ENCODE measurements around the gene MYO5B.
"Not testable (repeated sequence)": the region's sequence is repeated elsewhere in the genome, so short reads cannot be mapped to it uniquely, and the experiment has no call there.

The MYO5B gene

GRCh38 chr18:49813319-49814146 lies 381.4 kb downstream of the MYO5B start, which contains the start of gene ACAA2:
Gene ACAA2, minus strand, starts transcription at chr18:49813533. Its CDS starts 49 bp downstream, at chr18:49813484.
- TF ChIP-seq POLR2A (IDR thresholded peaks at IDR 0.05; ENCODE audit: extremely low read depth, insufficient read length) = peak; percentile 69
- TF ChIP-seq CTCF (IDR thresholded peaks at IDR 0.05; ENCODE audit: low read depth, low read length) = no peak
- no peak for TF ChIP-seq MAX (IDR thresholded peaks at IDR 0.05; ENCODE audit: low read depth, low read length)
- TF ChIP-seq MYC (IDR thresholded peaks at IDR 0.05; ENCODE audit: low read depth, low read length) = peak; percentile 21; the same call in 1 of the 2 replicates
- peak; percentile 88 for DNase-seq (ENCODE audit: low read depth)
- H3K4me3 ChIP-seq (ENCODE audit: low read depth, low read length) = peak within 1 kb of the TSS; percentile 95

- DNase-seq (ENCODE audit: low read depth) = peak; percentile 62
- H3K4me3 ChIP-seq (ENCODE audit: low read depth, low read length) = peak overlapping the region; percentile 95
- no peak for TF ChIP-seq POLR2A (IDR thresholded peaks at IDR 0.05; ENCODE audit: extremely low read depth, insufficient read length)
- TF ChIP-seq CTCF (IDR thresholded peaks at IDR 0.05; ENCODE audit: low read depth, low read length) = no peak
- no peak for TF ChIP-seq MYC (IDR thresholded peaks at IDR 0.05; ENCODE audit: low read depth, low read length)
- TF ChIP-seq MAX (IDR thresholded peaks at IDR 0.05; ENCODE audit: low read depth, low read length) = no peak
Measured at GRCh38 chr18:49813069-49813318, 382.0 kb downstream of the MYO5B start.

GRCh38 chr18:49812286-49813068 lies 382.5 kb downstream of the MYO5B start:
- no peak for TF ChIP-seq MYC (IDR thresholded peaks at IDR 0.05; ENCODE audit: low read depth, low read length)
- TF ChIP-seq POLR2A (IDR thresholded peaks at IDR 0.05; ENCODE audit: extremely low read depth, insufficient read length) = no peak
- TF ChIP-seq MAX (IDR thresholded peaks at IDR 0.05; ENCODE audit: low read depth, low read length) = no peak
- TF ChIP-seq CTCF (IDR thresholded peaks at IDR 0.05; ENCODE audit: low read depth, low read length) = no peak
- peak overlapping the region; percentile 95 for H3K4me3 ChIP-seq (ENCODE audit: low read depth, low read length)
- no peak for DNase-seq (ENCODE audit: low read depth)

- DNase-seq (ENCODE audit: low read depth) = no peak
- TF ChIP-seq CTCF (IDR thresholded peaks at IDR 0.05; ENCODE audit: low read depth, low read length) (no peak), MYC (IDR thresholded peaks at IDR 0.05; ENCODE audit: low read depth, low read length) (no peak), MAX (IDR thresholded peaks at IDR 0.05; ENCODE audit: low read depth, low read length) (no peak), POLR2A (IDR thresholded peaks at IDR 0.05; ENCODE audit: extremely low read depth, insufficient read length) (no peak)
- peak overlapping the region; percentile 18 for H3K4me3 ChIP-seq (ENCODE audit: low read depth, low read length)
Measured at GRCh38 chr18:49811151-49811938, 383.6 kb downstream of the MYO5B start.

- H3K4me3 ChIP-seq (ENCODE audit: low read depth, low read length); DNase-seq (ENCODE audit: low read depth): not testable (repeated sequence)
Measured at GRCh38 chr18:49808553-49809191, 386.3 kb downstream of the MYO5B start.

All from NB4 (cell line).